Keratinocyte (primary cell): ENCODE measurements around the gene NEFH. TPM values are rescaled to one million over a fixed set of nuclear protein-coding genes. Genes with fewer than 3 reads are reported as not detected.
"Not testable (repeated sequence)": the region's sequence is repeated elsewhere in the genome, so short reads cannot be mapped to it uniquely, and the experiment has no call there.

ENCODE experiments used
- DNase-seq: peaks from one replicate; pipeline ENCODE4 v3.0.0-alpha.2; 2011; ENCODE audit warnings: low read depth, missing footprints, low spot score
- FAIRE-seq: peaks from 2 replicates; lab custom pipeline; 2011; peaks lifted over from hg19 to GRCh38; lab: Jason Lieb, UNC
- H2AFZ ChIP-seq: 2 replicates; pipeline ENCODE4 v1.6.0; 2012; ENCODE audit warnings: low read length, control low read depth, inconsistent platforms; ENCODE audit not compliant: control insufficient read depth
- H3K27ac ChIP-seq: 2 replicates; pipeline ENCODE4 v1.5.1; 2011; ENCODE audit warnings: low read length; ENCODE audit not compliant: control insufficient read depth, insufficient read depth
- H3K27me3 ChIP-seq: 3 replicates; pipeline ENCODE4 v1.6.0; 2011; ENCODE audit warnings: low read length; ENCODE audit not compliant: control insufficient read depth, insufficient read depth; ENCODE audit errors: extremely low read depth
- H3K36me3 ChIP-seq, 2 experiments: 2 replicates in 1 of 2; 3 replicates in 1 of 2; pipeline ENCODE4 v1.5.1; 2011; ENCODE audit warnings: low read length in 2 of 2, mild to moderate bottlenecking in 1 of 2; ENCODE audit not compliant: control insufficient read depth in 2 of 2, insufficient read depth in 2 of 2; ENCODE audit errors: extremely low read depth in 1 of 2
- H3K4me1 ChIP-seq: 3 replicates; pipeline ENCODE4 v1.5.1; 2011; ENCODE audit warnings: low read length; ENCODE audit not compliant: control insufficient read depth, insufficient read depth; ENCODE audit errors: extremely low read depth
- H3K4me2 ChIP-seq: 3 replicates; pipeline ENCODE4 v1.6.0; 2011; ENCODE audit warnings: low read depth, low read length; ENCODE audit not compliant: control insufficient read depth, insufficient read depth; ENCODE audit errors: extremely low read depth
- H3K4me3 ChIP-seq, 3 experiments: fragments of 200-600 bp in 1 of 3; sonication (generic) in 1 of 3; 2 replicates in 2 of 3; 3 replicates in 1 of 3; pipeline ENCODE4 v1.5.1; 2011 to 2016; ENCODE audit warnings: low read length in 3 of 3, mild to moderate bottlenecking in 3 of 3, control low read depth in 2 of 3, inconsistent platforms in 1 of 3, low read depth in 1 of 3, mixed read lengths in 1 of 3, mixed run types in 1 of 3, moderate library complexity in 1 of 3; ENCODE audit not compliant: control insufficient read depth in 2 of 3, insufficient read depth in 2 of 3; ENCODE audit errors: extremely low read depth in 1 of 3
- H3K79me2 ChIP-seq: 2 replicates; pipeline ENCODE4 v1.6.0; 2012; ENCODE audit warnings: low read length; ENCODE audit not compliant: control insufficient read depth, insufficient read depth
- H3K9ac ChIP-seq: 3 replicates; pipeline ENCODE4 v1.6.0; 2011; ENCODE audit warnings: low read length; ENCODE audit not compliant: control insufficient read depth, insufficient read depth; ENCODE audit errors: extremely low read depth
- H3K9me1 ChIP-seq: 3 replicates; pipeline ENCODE4 v1.6.0; 2011; ENCODE audit warnings: low read length; ENCODE audit not compliant: control insufficient read depth, insufficient read depth; ENCODE audit errors: extremely low read depth
- H3K9me3 ChIP-seq: 2 replicates; pipeline ENCODE4 v1.5.1; 2012; ENCODE audit warnings: low read depth, low read length; ENCODE audit not compliant: control insufficient read depth
- H4K20me1 ChIP-seq: 3 replicates; pipeline ENCODE4 v1.6.0; 2011; ENCODE audit warnings: low read length; ENCODE audit not compliant: control insufficient read depth, insufficient read depth; ENCODE audit errors: extremely low read depth
- EZH2 ChIP-seq: IDR thresholded peaks from one replicate; pipeline ENCODE4 v1.6.1; 2012; ENCODE audit warnings: inconsistent platforms, mild to moderate bottlenecking, low read length, moderate library complexity
- dilution Hi-C: fragments of 300-500 bp; cut with MboI; formaldehyde crosslinking; loops from one replicate; pipeline ENCODE4 v1.7.0; 2020; ENCODE audit warnings: low sequenced_read_pairs; ENCODE audit not compliant: extremely low pct_ligation_motif_present
- polyA plus RNA-seq, 5 experiments: library from polyadenylated mRNA; depleted of rRNA in 3 of 5; stranded (reverse) in 3 of 5; stranded (forward) in 1 of 5; unstranded in 1 of 5; fragments of >200 nt; gene quantifications; 1 replicate in 1 of 5; 2 replicates in 3 of 5; 3 replicates in 1 of 5; pipeline versions ENCODE4 v1.2.1 to v1.2.3, GENCODE V29; 2011 to 2012; ENCODE audit warnings: missing spikeins in 2 of 5, low read depth in 1 of 5, low replicate concordance in 1 of 5
- TF ChIP-seq, protein P1 (sequence below), 3 experiments: IDR thresholded peaks in 1 of 3; conservative IDR thresholded peaks in 1 of 3; optimal IDR thresholded peaks in 1 of 3; 2 replicates in 2 of 3; 3 replicates in 1 of 3; pipeline versions ENCODE3 to v1.5.1; 2011; ENCODE audit warnings: low read length in 3 of 3, mild to moderate bottlenecking in 3 of 3, moderate library complexity in 2 of 3, control low read depth in 1 of 3, inconsistent platforms in 1 of 3; ENCODE audit not compliant: insufficient read depth in 2 of 3; ENCODE audit errors: extremely low read depth in 1 of 3

Gene NEFH
- polyA plus RNA-seq, 1 donor (not counting 4 experiments of a cell fraction or from before 2014, with no cell fraction given): 0.07 TPM

DNA sequence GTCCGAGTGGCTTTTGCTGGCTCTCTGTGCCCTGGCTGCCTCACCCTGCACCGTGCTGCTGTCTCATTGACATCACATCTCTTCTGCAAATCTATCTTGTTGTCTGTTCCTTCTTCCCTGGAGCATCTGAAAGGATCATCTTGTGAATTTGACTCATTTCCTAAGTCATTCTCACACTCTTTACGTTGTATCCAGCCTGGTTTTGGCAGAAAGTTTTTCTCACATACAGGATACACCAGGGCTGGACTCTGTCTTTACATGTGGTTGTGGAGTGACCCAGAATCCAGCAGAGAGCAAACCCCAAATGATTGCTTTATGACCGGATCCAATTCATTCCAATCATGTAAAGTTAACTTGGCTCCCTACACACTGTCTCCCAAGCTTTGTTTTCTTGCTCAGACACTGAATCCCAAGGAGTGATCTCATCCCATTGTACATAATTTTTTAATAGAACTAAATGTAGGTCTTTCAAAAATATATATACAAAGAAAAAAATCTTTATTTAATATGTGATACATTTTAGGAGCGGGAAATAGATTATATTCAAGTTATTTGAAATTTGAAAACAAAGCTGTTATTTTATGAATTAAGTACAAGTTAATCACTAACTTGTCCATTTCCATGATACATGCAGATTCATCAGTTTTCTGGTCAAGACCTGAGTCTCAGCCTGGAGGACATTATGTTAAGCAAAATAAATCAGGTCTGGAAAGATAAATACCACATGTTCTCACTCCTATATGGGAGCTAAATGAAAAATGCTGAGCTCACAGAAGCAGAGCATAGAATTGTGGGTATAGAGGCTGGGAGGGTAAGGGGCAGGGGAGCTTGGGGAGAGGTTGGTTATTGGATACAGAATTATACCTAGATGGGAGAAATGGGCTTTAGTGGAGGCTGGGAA is 44.5 kb upstream of the NEFH start:
- peaks cover 7% of the 10 kb centered on the region for H3K27me3 ChIP-seq
- no peak overlapping the region for H3K9ac ChIP-seq
- no peaks in the 10 kb centered on the region for H3K79me2 ChIP-seq
- DNase-seq: no peak
- no peak overlapping the region for H2AFZ ChIP-seq
- H3K9me1 ChIP-seq: no peaks in the 10 kb centered on the region
- H3K27ac ChIP-seq: no peak overlapping the region
- H3K4me3 ChIP-seq: no peak overlapping the region
- no peak overlapping the region for H3K4me2 ChIP-seq
- H3K36me3 ChIP-seq: no peaks in the 10 kb centered on the region
- FAIRE-seq: no peak
- no peaks in the 10 kb centered on the region for H3K4me1 ChIP-seq
- no peaks in the 10 kb centered on the region for H4K20me1 ChIP-seq
- dilution Hi-C loops: no loop called here
- no peaks in the 10 kb centered on the region for H3K9me3 ChIP-seq
- TF ChIP-seq, protein P1, sequence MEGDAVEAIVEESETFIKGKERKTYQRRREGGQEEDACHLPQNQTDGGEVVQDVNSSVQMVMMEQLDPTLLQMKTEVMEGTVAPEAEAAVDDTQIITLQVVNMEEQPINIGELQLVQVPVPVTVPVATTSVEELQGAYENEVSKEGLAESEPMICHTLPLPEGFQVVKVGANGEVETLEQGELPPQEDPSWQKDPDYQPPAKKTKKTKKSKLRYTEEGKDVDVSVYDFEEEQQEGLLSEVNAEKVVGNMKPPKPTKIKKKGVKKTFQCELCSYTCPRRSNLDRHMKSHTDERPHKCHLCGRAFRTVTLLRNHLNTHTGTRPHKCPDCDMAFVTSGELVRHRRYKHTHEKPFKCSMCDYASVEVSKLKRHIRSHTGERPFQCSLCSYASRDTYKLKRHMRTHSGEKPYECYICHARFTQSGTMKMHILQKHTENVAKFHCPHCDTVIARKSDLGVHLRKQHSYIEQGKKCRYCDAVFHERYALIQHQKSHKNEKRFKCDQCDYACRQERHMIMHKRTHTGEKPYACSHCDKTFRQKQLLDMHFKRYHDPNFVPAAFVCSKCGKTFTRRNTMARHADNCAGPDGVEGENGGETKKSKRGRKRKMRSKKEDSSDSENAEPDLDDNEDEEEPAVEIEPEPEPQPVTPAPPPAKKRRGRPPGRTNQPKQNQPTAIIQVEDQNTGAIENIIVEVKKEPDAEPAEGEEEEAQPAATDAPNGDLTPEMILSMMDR (optimal IDR thresholded peaks at IDR 0.05 in 1 of 3, IDR thresholded peaks at IDR 0.05 in 1 of 3, conservative IDR thresholded peaks at IDR 0.05 in 1 of 3; ENCODE audit: extremely low read depth in 1 of 3, insufficient read depth in 2 of 3, low read length in 3 of 3): no peak
- no peak for TF ChIP-seq EZH2

DNA sequence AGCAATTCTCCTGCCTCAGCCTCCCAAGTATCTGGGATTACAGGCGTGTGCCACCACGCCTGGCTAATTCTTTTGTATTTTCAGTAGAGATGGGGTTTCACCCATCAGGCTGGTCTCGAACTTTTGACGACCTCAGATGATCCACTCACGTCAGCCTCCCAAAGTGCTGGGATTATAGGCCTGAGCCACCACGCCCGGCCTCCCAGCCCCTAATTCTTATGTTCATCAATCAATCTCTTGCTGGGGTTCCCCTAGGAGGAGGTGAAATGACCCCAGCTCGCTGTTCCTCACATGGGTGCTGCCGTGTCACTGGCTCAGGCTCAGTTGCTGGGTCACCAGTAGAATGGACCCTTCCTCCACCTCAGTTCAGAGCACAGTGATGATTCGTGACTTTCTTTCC is 41.7 kb upstream of the NEFH start, which contains the start of gene RFPL1:
Gene RFPL1, plus strand, starts transcription at position 301 of the 400 bp plus-strand sequence.
- H3K4me1 ChIP-seq, DNase-seq, dilution Hi-C loops, H3K9me1 ChIP-seq, H2AFZ ChIP-seq, H3K4me2 ChIP-seq, H3K9me3 ChIP-seq, H3K36me3 ChIP-seq, H3K9ac ChIP-seq, H3K4me3 ChIP-seq, H3K79me2 ChIP-seq, FAIRE-seq, H3K27me3 ChIP-seq, H3K27ac ChIP-seq, H4K20me1 ChIP-seq: not testable (repeated sequence)
